GM23338 (cell line): ENCODE measurements around the gene COL4A2. TPM values are rescaled to one million over a fixed set of nuclear protein-coding genes. Genes with fewer than 3 reads are reported as not detected.

Experiments used
- ATAC-seq: fragments of 200-7000 bp; cut with Tn5 transposase; 3 replicates; pipeline ENCODE4 v1.9.1; 2020
- DNase-seq: peaks from one replicate; pipeline ENCODE4 v3.0.0-alpha.2; 2015; ENCODE audit warnings: low spot score
- H2AFZ ChIP-seq: fragments of 200-600 bp; sonication (generic); 2 replicates; pipeline ENCODE4 v1.8.0; 2016; ENCODE audit warnings: antibody characterized with exemption, mild to moderate bottlenecking, moderate library complexity
- H3F3A ChIP-seq: fragments of 200-600 bp; sonication (generic); replicated peaks from 2 replicates; pipeline ENCODE4 v1.8.0; 2017; ENCODE audit warnings: antibody characterized with exemption, mixed run types, low read depth
- H3K27ac ChIP-seq: fragments of 200-600 bp; sonication (generic); 2 replicates; pipeline ENCODE4 v1.6.1; 2016; ENCODE audit warnings: low read depth
- H3K27me3 ChIP-seq: fragments of 200-600 bp; sonication (generic); 2 replicates; pipeline ENCODE4 v1.8.0; 2016; ENCODE audit warnings: mild to moderate bottlenecking, mixed run types, moderate library complexity; ENCODE audit not compliant: insufficient read depth
- H3K36me3 ChIP-seq: fragments of 200-600 bp; sonication (generic); 2 replicates; pipeline ENCODE4 v1.8.0; 2016; ENCODE audit warnings: mild to moderate bottlenecking; ENCODE audit not compliant: insufficient read depth
- H3K4me1 ChIP-seq: fragments of 200-600 bp; sonication (generic); 2 replicates; pipeline ENCODE4 v1.8.0; 2016; ENCODE audit warnings: mild to moderate bottlenecking, moderate library complexity; ENCODE audit not compliant: insufficient read depth
- H3K4me2 ChIP-seq: fragments of 200-600 bp; sonication (generic); 2 replicates; pipeline ENCODE4 v1.7.1; 2017; ENCODE audit warnings: mixed run types
- H3K4me3 ChIP-seq: fragments of 200-600 bp; sonication (generic); 2 replicates; pipeline ENCODE4 v1.6.1; 2016; ENCODE audit warnings: mixed run types
- H3K79me2 ChIP-seq: fragments of 200-600 bp; sonication (generic); replicated peaks from 2 replicates; pipeline ENCODE4 v1.8.0; 2017; ENCODE audit warnings: mild to moderate bottlenecking; ENCODE audit not compliant: insufficient read depth
- H3K9me2 ChIP-seq: fragments of 200-600 bp; sonication (generic); 2 replicates; pipeline ENCODE4 v1.8.0; 2017; ENCODE audit not compliant: insufficient read depth
- H4K20me1 ChIP-seq: fragments of 200-600 bp; sonication (generic); replicated peaks from 2 replicates; pipeline ENCODE4 v1.8.0; 2017; ENCODE audit warnings: mild to moderate bottlenecking; ENCODE audit not compliant: insufficient read depth
- H3K27ac Mint-ChIP-seq: 2 replicates; pipeline ENCODE4 v1.8.0; 2020; ENCODE audit warnings: inconsistent platforms, mild to moderate bottlenecking, moderate library complexity, mixed read lengths
- H3K27me3 Mint-ChIP-seq: 3 replicates; pipeline ENCODE4 v1.8.0; 2022; ENCODE audit warnings: low read depth, mild to moderate bottlenecking, moderate library complexity, mixed read lengths, inconsistent platforms; ENCODE audit not compliant: insufficient read depth, poor library complexity
- H3K36me3 Mint-ChIP-seq: 3 replicates; pipeline ENCODE4 v1.8.0; 2021; ENCODE audit warnings: low read depth, mild to moderate bottlenecking, inconsistent platforms, moderate library complexity, mixed read lengths
- H3K4me1 Mint-ChIP-seq: 3 replicates; pipeline ENCODE4 v1.8.0; 2020; ENCODE audit warnings: mild to moderate bottlenecking, inconsistent platforms, mixed read lengths
- H3K4me3 Mint-ChIP-seq: 3 replicates; pipeline ENCODE4 v1.8.0; 2021; ENCODE audit warnings: moderate library complexity, mild to moderate bottlenecking, inconsistent platforms, mixed read lengths
- H3K9me3 Mint-ChIP-seq: 3 replicates; pipeline ENCODE4 v1.8.0; 2020; ENCODE audit warnings: moderate library complexity, mild to moderate bottlenecking, inconsistent platforms, mixed read lengths
- CREB1 ChIP-seq: fragments of 250-450 bp; sonication (Bioruptor Pico); IDR thresholded peaks from 2 replicates; pipeline ENCODE4 v1.5.0; 2020; ENCODE audit warnings: low read depth, mild to moderate bottlenecking, moderate library complexity
- CTCF ChIP-seq, 2 experiments: fragments of 200-600 bp in 1 of 2; sonication (generic) in 1 of 2; conservative IDR thresholded peaks; 2 replicates each; pipeline versions ENCODE4 v1.5.1 to v1.6.1; 2016 to 2017; ENCODE audit warnings: antibody characterized with exemption in 2 of 2, low read depth in 2 of 2, mild to moderate bottlenecking in 2 of 2, moderate library complexity in 1 of 2
- EZH2 ChIP-seq: fragments of 200-600 bp; sonication (generic); IDR thresholded peaks from one replicate; pipeline ENCODE4 v1.8.0; 2017; ENCODE audit warnings: antibody characterized with exemption, mild to moderate bottlenecking, low read depth; ENCODE audit not compliant: unreplicated experiment
- EZH2phosphoT487 ChIP-seq: fragments of 200-600 bp; sonication (generic); IDR thresholded peaks from one replicate; pipeline ENCODE4 v1.8.1; 2018; ENCODE audit warnings: antibody characterized with exemption; ENCODE audit not compliant: unreplicated experiment
- NANOG ChIP-seq: IDR thresholded peaks from 2 replicates; pipeline ENCODE4 v1.6.1; 2016; ENCODE audit warnings: antibody characterized with exemption, borderline replicate concordance
- POLR2AphosphoS5 ChIP-seq: IDR thresholded peaks from 2 replicates; pipeline ENCODE4 v1.6.1; 2016; ENCODE audit warnings: antibody characterized with exemption, low read depth
- STAT1 ChIP-seq: IDR thresholded peaks from one replicate; pipeline ENCODE4 v1.6.1; 2016; ENCODE audit warnings: antibody characterized with exemption; ENCODE audit not compliant: unreplicated experiment
- ZNF331 ChIP-seq: fragments of 250-450 bp; sonication (Bioruptor Pico); IDR thresholded peaks from 2 replicates; pipeline ENCODE4 v1.5.0; 2020; ENCODE audit warnings: low read depth, mild to moderate bottlenecking, moderate library complexity
- ZNF462 ChIP-seq: fragments of 250-450 bp; sonication (Bioruptor Pico); IDR thresholded peaks from 2 replicates; pipeline ENCODE4 v1.5.0; 2020; ENCODE audit warnings: mild to moderate bottlenecking, moderate library complexity
- polyA plus RNA-seq: library from polyadenylated mRNA; unstranded; fragments of >200 nt; fragmentation: Nextera tagmentation; extraction: Ambion mirVana; gene quantifications from 2 replicates; pipeline ENCODE4 v1.2.1, GENCODE V29; 2016
- total RNA-seq: library from RNA; depleted of rRNA; stranded (reverse); fragments of >200 nt; shearing (Covaris generic); gene quantifications from 2 replicates; pipeline ENCODE4 v1.2.3, GENCODE V29; 2014
- TF ChIP-seq, protein P1 (sequence below): IDR thresholded peaks from one replicate; pipeline ENCODE4 v1.6.1; 2018; ENCODE audit warnings: antibody characterized with exemption; ENCODE audit not compliant: unreplicated experiment

COL4A2 gene
- total and polyA plus RNA-seq, 2 experiments from 2014 or later: 37.4 to 131 TPM

DNA sequence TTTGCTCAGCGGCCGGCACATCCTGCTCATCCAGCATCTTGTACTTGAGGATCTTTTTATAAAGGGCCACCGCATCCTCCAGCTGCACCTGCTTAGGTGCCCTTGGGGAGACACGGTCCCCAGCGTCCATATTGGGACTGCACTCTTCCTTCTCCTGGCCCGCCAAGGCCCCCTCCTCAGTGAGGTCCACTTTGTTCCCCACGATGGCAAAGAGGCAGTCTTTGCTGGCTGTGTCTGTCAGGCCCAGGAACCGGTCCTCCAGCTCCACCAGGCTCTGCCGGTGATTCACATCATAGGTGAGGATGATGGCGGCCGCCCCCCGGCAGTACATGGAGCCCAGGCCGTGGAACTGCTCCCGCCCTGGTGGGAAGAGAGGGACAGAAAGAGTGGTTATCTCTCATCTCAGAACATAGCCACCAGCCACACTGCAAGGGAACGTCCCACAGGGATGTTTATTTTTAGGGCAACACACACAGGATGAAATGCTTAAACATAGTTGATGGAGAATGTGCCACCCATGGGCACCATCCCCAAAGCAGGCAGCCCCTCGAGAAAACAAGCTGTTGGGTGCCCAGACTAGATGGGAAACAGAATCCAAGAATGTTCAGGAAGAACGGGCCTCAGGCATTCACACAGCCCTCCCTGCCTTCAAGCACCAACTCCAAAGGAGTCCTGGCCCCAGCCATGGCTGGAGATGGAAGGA is 216.9 kb downstream of the COL4A2 start (continued):
- TF ChIP-seq ZNF462 (CRISPR knock-in tag) (no peak), CREB1 (CRISPR knock-in tag) (no peak), EZH2phosphoT487 (no peak), EZH2 (no peak), POLR2AphosphoS5 (no peak)

- Histone ChIP-seq H3F3A (no peaks in the 10 kb centered on the region), H3K4me2 (no peak overlapping the region), H4K20me1 (no peaks in the 10 kb centered on the region), H3K27me3 (no peaks in the 10 kb centered on the region), H3K4me1 (peaks cover 21% of the 10 kb centered on the region; the same call in 1 of the 2 replicates), H3K9me2 (no peaks in the 10 kb centered on the region), H3K79me2 (peaks cover 34% of the 10 kb centered on the region), H3K4me3 (no peak overlapping the region), H3K27ac (no peak overlapping the region), H3K36me3 (no peaks in the 10 kb centered on the region), H2AFZ (no peak overlapping the region)
- ATAC-seq: no peak
- H3K36me3 Mint-ChIP-seq: peaks cover 6% of the 10 kb centered on the region; the same call in 2 of the 3 replicates
- peaks cover 3% of the 10 kb centered on the region; the same call in 1 of the 3 replicates for H3K9me3 Mint-ChIP-seq
- DNase-seq: no peak
- H3K27ac Mint-ChIP-seq: no peak overlapping the region
- peaks cover 42% of the 10 kb centered on the region for H3K4me1 Mint-ChIP-seq
- H3K27me3 Mint-ChIP-seq: peaks cover 14% of the 10 kb centered on the region
- H3K4me3 Mint-ChIP-seq: no peak overlapping the region
- TF ChIP-seq EZH2: no peak
- TF ChIP-seq ZNF331 (CRISPR knock-in tag): no peak
- no peak for TF ChIP-seq POLR2AphosphoS5
- no peak for TF ChIP-seq EZH2phosphoT487
- TF ChIP-seq, protein P1, sequence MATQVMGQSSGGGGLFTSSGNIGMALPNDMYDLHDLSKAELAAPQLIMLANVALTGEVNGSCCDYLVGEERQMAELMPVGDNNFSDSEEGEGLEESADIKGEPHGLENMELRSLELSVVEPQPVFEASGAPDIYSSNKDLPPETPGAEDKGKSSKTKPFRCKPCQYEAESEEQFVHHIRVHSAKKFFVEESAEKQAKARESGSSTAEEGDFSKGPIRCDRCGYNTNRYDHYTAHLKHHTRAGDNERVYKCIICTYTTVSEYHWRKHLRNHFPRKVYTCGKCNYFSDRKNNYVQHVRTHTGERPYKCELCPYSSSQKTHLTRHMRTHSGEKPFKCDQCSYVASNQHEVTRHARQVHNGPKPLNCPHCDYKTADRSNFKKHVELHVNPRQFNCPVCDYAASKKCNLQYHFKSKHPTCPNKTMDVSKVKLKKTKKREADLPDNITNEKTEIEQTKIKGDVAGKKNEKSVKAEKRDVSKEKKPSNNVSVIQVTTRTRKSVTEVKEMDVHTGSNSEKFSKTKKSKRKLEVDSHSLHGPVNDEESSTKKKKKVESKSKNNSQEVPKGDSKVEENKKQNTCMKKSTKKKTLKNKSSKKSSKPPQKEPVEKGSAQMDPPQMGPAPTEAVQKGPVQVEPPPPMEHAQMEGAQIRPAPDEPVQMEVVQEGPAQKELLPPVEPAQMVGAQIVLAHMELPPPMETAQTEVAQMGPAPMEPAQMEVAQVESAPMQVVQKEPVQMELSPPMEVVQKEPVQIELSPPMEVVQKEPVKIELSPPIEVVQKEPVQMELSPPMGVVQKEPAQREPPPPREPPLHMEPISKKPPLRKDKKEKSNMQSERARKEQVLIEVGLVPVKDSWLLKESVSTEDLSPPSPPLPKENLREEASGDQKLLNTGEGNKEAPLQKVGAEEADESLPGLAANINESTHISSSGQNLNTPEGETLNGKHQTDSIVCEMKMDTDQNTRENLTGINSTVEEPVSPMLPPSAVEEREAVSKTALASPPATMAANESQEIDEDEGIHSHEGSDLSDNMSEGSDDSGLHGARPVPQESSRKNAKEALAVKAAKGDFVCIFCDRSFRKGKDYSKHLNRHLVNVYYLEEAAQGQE: no peak
- TF ChIP-seq NANOG: no peak
- no peak for TF ChIP-seq CTCF (conservative IDR thresholded peaks at IDR 0.05; ENCODE audit: low read depth in 2 of 2)
- no peak for TF ChIP-seq STAT1
- no peak for TF ChIP-seq CREB1 (CRISPR knock-in tag)
Measured at GRCh38 chr13:110524541-110525257, 217.6 kb downstream of the COL4A2 start.
